AG10803 (cell line): Measurements from ENCODE around the gene PPP1R3G.
"Not testable (repeated sequence)": the region's sequence is repeated elsewhere in the genome, so short reads cannot be mapped to it uniquely, and the experiment has no call there.

Experiments used
- DNase-seq: peaks from one replicate; pipeline ENCODE4 v3.0.0; 2010; ENCODE audit warnings: low read depth
- H3K4me3 ChIP-seq: 2 replicates; pipeline ENCODE4 v1.5.1; 2011; ENCODE audit warnings: mild to moderate bottlenecking, low read length, control low read depth
- CTCF ChIP-seq: conservative IDR thresholded peaks from 2 replicates; pipeline ENCODE4 v1.5.1; 2011; ENCODE audit warnings: mild to moderate bottlenecking, low read length, control low read depth, inconsistent platforms

PPP1R3G gene

GRCh38 chr6:5059036-5059896, 25.9 kb upstream of the PPP1R3G start:
- H3K4me3 ChIP-seq: no peak overlapping the region
- DNase-seq: no peak
- TF ChIP-seq CTCF: no peak

DNA sequence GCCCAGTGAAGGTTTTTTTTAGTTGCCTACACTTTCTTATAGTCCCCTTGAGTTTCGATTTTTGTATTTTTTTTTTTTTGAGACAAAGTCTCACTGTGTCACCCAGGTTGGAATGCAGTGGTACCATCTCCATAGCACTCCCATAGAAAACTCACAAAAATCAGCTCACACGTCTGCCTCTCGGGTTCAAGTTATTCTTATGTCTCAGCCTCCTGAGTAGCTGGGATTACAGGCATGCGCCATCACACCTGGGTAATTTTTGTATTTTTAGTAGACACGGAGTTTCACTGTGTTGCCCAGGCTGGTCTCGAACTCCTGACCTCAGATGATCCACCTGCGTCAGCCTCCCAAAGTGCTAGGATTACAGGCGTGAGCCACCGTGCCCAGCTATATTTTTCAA, 24.7 kb upstream of the PPP1R3G start:
- not testable (repeated sequence) for DNase-seq, H3K4me3 ChIP-seq

GRCh38 chr6:5061152-5061551, 24.0 kb upstream of the PPP1R3G start:
- no peak overlapping the region for H3K4me3 ChIP-seq
- DNase-seq: no peak
- TF ChIP-seq CTCF: no peak

DNA sequence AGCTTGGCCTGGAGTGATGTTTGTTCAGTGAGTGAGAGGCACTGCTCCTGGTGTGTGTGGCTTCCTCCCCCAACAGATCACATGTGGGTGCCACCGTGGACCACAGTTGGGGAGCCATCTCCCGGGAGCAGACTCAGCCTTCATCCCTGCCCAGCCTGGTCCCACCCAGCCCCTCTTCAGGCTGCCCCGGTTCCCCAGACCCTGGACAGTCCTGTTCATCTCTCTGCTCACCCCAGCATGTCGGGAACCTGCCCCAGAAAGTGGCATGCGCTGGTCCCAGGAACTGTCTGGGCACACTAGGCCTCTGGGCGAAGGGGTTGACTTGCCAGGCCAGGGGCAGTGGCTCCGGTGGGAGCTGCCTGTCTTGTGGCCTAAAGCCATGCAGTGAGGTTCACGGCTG, 21.5 kb upstream of the PPP1R3G start:
- TF ChIP-seq CTCF: no peak
- DNase-seq: no peak
- H3K4me3 ChIP-seq: no peak overlapping the region

DNA sequence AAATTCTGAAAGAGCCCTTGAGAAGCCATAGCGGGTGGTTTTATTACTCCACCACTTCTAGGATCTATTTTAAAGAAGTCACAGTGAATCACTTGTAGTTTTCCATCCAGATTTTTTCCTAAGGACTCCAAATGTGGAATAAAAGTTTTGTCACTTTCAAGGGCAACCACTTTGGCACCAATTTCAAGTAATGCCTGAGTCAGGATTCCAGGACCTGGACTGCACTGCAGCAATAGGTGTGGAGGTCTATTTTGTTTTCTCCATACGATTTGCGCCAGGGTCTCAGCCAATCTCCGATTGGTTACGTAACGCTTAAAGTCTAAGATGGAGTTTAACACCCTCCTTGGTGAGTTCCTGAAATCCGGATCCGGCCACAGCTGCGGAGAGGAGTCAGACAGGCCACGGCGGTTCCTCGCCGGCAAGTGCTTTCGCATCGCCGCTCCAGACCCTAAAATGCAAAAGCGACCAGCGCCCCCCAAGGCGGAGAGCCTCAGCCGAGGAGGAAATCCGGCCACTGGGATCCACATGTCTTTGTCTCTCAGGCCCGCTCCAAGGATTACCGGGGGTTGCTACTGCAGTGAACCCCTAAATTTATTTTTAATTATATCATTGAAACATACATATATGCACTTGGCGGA, 18.6 kb upstream of the PPP1R3G start:
- DNase-seq: no peak
- H3K4me3 ChIP-seq: no peak overlapping the region
- no peak for TF ChIP-seq CTCF

DNA sequence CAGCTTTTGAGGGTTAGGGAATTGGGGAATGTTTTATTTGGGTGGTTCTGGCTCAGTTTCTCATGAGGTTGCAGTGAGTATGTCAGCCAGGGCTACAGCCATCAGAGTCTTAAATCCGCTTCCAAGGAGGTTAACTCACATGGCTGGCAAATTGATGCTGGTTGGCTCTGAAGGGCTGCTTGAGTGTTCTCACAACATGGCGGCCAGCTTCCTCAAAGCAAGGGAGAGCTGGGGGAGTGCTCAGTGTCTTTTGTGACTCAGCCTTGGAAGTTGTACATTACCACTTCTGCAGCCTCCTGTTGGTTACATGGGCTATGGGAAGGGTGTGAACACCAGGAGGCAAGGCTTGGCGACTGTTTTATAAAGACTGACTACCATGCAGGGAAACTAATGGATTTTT, 17.8 kb upstream of the PPP1R3G start:
- H3K4me3 ChIP-seq: no peak overlapping the region
- TF ChIP-seq CTCF: no peak
- no peak for DNase-seq

- H3K4me3 ChIP-seq: no peak overlapping the region
- no peak for DNase-seq
- no peak for TF ChIP-seq CTCF
Observed at GRCh38 chr6:5068153-5068751, 16.9 kb upstream of the PPP1R3G start.
